ENCODE results near the gene HMCN1.

DNA sequence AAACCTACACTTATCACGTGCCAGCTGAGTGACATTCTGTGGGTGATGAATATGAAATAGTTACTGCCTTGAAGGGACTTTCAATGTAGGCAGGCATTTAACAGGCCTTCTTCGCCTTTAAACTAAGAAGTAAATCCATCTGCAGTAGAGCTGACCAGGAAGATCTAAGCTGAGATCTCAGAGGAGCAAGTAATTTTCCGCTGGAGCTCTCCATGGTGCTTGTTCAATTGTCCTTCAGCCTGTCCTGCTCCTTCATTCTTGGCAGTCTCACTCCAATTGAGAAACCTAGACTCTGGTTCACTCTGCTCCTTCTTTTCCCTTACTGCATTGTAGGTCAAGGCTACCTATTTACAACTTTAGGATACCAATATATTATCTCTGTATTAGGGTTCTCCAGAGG lies 183.5 kb downstream of the HMCN1 start:
- TF ChIP-seq, protein P1, sequence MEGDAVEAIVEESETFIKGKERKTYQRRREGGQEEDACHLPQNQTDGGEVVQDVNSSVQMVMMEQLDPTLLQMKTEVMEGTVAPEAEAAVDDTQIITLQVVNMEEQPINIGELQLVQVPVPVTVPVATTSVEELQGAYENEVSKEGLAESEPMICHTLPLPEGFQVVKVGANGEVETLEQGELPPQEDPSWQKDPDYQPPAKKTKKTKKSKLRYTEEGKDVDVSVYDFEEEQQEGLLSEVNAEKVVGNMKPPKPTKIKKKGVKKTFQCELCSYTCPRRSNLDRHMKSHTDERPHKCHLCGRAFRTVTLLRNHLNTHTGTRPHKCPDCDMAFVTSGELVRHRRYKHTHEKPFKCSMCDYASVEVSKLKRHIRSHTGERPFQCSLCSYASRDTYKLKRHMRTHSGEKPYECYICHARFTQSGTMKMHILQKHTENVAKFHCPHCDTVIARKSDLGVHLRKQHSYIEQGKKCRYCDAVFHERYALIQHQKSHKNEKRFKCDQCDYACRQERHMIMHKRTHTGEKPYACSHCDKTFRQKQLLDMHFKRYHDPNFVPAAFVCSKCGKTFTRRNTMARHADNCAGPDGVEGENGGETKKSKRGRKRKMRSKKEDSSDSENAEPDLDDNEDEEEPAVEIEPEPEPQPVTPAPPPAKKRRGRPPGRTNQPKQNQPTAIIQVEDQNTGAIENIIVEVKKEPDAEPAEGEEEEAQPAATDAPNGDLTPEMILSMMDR (IDR thresholded peaks at IDR 0.05): no peak
- TF ChIP-seq POLR2A (IDR thresholded peaks at IDR 0.05) (no peak), EP300 (IDR thresholded peaks at IDR 0.05) (no peak)
